NCI-H345 treated with DMSO at 0.1 percent for 48 hours (cell line): Measurements from ENCODE around the gene LARP6.
"Not testable (repeated sequence)": the region's sequence is repeated elsewhere in the genome, so short reads cannot be mapped to it uniquely, and the experiment has no call there.

Source experiments
- DNase-seq: peaks from one replicate; lab custom pipeline; 2025; ENCODE audit not compliant: unreplicated experiment; lab: John Stamatoyannopoulos, UW

LARP6 gene

DNA sequence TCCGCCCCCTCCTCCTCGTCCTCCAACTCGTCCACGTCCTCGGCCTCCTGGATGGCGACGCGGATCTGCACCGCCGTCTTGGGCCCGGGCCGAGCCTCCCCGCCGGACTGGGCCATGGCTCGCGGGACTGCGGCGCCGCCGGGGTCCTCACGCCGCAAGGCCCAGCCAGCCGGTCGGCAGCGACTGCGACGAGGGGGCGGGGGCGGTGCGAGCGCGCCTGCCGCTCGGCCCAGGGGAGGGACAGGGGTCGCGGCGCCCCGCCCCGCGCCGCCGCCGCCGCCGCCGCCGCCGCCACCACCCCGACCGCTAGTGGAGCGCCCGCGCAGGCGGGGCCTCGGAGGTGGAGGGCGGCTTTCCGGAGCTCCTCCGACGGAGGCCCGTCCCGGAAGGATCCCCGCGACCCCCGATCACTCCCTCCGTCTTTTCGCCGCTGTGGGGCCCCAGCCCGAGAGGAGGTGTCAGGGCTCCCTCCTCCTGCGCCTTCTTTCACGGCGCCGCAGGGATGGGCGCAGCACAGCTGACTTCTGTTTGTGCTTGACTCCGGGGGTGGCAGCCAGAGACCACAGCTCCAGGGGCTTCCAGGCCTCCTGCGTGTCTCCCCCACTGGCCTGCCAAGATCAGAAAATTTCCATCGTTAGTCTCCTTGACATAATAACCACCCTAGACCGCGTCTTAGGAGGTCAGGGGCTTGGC is at the start of gene LARP6:
TSS of gene LARP6 (minus strand) at position 185 of the 693 bp plus-strand sequence. CDS start at position 116, 69 bp downstream.
- DNase-seq = peak; percentile 23

DNA sequence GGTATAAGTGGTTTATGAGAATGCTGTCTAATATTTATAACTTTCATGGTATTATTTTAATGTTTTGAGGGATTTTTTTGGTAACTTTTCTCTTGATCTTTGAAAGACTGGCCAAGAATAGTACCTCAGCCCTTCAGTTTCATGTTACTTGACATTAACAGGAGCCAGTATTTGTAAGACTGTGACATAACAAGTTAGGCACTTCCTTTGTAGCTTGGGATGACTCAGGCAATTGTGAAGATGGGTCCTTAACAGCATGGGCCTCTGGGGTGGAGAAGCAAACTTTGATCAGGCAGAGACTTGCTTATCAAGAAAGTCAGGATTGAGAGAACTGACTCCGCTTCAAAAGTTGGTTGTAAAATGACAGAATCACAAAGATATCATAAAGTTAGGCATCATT is 48.1 kb upstream of the LARP6 start:
- DNase-seq = no peak

DNA sequence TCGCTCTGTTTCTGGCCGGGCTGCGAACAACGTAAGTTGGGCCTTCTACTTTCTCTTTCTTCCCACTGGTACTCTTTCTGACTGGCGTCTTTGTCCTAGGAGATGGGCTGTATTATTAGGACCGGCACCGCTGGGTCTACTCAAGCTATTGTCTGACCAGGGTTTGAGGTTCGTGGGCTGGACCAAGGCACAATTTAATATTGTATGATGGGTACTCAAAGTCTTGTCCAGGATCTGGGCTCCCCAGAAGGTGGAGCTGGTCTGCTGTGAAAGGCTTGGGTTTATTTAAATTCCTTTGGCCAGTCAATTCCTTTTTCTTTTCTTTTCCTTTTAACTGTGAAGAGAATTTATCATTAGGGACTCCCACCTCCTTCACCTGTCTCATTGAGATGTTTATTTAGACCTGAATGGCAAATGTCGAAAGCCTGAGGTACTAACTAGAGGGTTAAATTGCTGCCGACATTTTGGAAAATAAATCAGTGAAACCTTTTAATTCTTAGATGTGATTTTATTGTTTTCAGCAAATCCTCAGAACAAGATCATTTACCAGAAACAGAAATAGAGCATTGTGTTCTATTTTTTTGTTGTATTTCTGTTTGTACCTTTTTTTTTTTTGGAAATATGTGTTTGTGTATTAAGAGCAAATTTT is 39.1 kb upstream of the LARP6 start:
- DNase-seq = no peak

DNA sequence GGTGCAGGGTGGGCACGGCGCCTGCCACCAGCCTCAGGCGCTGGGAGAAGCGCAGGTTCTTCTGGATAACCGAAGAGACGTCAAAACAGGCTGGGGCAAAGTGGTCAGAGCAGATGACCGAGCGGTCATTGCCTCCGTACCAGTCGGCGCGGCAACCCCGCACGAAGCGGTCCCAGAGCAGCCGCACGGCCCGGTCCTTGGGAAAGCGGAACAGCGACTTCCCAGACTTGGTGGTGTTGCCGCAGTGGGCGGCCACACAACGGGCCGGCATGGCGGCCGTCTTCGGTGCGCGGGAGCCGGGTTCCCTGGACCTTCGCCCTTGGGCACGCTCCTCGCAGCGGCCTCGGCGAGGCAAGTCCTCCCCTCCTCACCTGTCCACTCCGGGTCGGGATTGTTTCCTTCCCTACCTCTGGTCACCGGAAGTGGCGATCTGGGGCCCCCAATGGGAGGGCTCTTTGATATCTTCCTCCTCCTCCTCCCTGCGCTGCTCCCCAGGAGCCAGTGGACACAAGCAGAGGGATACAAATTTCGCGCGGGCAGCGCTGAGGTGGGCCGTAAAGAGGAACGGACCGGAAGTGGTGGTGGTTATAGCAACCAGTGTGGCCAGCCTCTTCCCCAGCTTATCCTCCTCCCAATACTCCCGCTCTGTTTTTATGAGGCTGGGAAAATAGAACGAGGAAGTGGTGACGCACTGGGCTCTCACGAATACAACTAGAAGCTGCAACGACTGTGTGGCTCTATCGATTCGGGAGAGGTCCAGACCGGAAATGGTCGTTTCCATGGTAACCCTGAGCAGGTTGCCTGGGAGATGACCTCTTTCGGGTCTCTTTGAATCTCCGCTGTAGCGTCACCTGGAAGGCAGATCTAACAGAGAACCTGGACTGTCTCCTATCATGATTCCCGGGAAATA is 38.3 kb upstream of the LARP6 start, which contains the start of the genes LRRC49 and THAP10:
TSS of gene LRRC49 (plus strand) at position 825 of the 910 bp plus-strand sequence. CDS start at position 894, 69 bp downstream.
TSS of gene THAP10 (minus strand) at position 432 of the 910 bp plus-strand sequence. CDS start at position 271, 161 bp downstream.
- DNase-seq = peak; percentile 86

DNA sequence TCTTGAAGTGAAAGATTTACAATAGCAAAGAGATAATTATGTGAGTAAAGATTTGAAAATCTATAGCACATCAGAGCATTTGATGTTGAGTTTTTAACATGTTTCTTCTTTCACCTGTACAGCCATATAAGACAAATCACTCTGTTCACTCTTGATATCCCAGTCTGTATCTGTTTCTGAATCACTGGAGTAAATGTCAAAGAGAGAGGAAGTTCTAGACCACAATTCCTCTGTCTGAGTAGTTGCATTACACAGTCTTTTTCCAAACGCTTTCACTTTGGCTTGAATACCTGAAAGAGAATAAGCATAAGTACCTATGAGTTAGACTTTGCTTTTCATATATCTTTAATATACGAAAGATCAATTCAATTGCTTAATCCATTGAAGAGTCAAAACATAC is 28.4 kb upstream of the LARP6 start:
- DNase-seq = no peak

DNA sequence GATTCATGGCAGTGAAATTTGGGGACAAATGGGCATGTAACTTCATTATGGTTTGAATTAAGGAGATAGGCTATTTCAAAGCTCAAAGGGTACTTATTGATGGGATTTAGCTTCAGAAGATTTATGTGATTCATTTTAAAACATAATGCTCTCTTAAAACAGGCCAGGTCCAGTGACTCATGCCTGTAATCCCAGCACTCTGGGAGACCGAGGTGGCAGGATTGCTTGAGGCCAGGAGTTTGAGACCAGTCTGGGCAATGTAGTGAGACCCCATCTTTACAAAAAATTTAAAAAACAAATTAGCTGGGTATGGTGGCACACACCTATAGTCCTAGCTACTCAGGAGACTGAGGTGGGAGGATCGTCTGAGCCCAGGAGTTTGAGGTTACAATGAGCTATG is 26.8 kb upstream of the LARP6 start:
- no peak for DNase-seq

DNA sequence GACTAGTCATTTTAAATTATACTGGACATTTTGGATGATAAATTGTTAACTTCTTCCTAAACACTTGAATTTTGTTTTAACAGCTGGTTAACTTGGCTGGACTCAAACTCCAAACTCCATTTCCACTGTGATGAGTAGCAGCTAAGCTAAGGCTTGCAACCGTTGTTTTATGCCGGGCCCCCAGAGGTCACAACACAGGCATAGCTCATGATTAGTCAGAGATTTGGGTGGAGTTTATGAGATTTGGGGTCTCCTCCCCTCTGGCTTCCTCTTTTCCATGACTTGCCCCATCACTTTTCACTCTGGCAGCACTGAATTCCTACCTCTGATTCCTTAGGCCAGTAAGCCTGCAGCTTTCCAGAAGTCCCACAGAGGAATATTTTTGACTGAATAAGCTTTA is 25.4 kb upstream of the LARP6 start:
- DNase-seq = no peak

DNA sequence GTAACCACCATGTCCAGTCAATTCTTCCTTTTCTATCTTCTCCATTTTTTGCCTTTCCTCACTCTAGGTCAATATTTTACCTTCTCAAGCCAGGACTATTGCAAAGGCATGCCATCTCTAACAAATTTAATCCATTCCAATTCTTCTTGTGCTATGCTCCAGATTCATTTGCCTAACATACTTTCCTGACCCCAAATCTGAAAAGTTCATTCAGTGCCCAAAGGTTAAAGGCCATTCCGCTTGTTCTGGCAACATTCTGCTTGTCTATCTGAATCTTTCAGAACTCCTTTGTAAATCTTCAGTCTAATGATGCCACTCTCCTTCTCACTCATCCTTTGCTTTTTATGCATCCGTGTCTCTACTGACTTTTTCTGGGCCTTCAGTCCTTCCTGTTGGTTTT is 22.7 kb upstream of the LARP6 start:
- DNase-seq = no peak

DNA sequence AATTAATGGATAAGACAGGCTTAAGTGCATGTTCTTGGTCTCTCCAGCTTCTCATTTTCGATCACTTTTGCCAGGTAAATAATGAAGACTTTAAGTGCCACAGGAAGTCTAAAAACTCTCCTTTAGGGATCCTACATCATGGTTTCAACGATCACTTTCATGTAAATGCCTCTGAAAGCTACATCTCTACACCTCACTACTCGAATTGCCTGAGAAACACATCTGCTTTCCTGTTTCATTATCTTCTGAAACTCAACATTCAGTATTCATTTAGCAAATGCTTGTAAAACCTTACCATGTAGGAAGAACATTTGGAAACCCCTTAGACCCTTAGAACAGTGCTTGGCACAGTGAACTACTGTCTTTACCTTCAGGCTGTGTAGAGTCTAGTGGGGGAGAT is 22.1 kb upstream of the LARP6 start:
- DNase-seq = no peak

DNA sequence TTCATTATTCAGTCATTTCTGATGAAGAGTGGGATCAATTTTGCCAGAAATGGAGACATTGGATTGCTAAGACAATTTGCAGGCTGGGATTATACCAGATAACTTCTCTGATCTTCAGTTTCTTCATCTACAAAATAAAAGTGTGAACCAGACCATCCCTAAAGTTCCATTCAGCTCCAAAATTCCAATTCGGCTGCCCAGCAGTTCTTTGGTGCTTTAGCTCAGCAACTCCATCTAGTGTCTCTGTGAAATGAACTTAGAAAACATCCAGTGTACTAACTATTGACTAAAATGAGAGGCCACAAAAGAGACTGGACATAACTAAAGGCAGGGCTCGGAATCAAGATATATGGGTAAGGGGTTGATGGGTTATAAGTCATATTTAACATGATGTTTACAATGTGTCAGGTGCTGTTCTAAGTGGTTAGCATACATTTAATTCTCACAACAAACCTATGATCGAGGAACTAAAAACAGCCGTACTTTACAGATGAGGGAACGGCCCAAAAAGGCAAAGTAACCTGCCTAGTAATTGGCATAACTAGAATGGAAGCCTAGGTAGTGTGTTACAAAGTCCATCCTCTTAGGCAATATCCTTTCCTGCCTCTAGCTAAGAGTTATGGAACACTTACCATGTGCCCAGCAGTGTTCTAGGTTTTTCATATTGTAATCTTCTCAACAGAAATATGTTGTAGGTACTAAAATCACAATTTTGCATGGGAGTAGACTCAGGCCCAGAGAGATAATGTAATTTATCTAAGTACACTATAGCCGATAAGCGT is 21.2 kb upstream of the LARP6 start:
- no peak for DNase-seq

DNA sequence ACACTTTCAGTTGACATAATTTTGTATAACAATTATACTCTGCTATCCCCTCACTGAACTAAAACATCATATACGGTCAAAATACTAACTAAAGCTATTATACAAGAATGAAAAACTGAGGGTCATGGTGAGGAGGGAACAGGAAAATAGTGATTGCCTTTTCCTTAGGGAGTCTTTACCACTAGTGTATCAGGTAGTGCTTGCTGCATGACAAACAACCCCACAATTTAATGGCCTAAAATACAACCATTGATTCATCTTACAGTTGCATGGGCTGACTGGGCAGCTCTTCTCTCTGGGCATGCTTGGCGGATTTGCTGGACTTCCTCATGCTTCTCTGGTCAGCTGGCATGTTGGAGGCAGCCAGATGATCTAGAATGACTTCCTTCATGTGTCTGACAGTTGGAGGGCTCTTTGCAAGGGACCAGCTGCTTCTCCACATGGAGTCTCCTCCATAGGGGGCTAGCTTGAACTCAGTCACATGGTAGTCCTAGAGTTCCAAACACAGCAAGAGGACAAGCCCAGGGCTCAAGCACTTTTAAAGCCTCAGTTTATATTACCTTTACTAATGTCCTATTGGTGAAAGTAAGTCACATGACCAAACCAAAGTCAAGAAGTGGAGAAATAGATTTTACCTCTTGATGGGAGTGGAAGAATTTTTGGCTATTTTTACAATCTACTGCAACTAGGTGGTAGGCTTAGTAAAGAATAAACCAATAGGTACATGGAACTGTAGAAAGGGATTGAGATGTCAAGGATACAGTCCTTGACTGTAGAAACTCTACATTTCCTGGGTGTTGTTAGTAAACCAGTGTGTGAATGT is 19.5 kb upstream of the LARP6 start:
- no peak for DNase-seq

DNA sequence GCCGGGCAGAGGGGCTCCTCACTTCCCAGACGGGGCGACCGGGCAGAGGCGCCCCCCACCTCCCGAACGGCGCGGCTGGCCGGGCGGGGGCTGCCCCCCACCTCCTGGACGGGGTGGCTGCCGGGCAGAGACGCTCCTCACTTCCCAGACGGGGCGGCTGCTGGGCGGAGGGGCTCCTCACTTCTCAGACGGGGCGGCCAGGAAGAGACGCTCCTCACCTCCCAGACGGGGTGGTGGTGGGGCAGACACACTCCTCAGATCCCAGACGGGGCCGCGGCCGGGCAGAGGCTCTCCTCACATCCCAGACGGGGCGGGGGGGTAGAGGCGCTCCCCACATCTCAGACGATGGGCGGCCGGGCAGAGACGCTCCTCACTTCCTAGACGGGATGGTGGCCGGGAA is 17.5 kb upstream of the LARP6 start:
- not testable (repeated sequence) for DNase-seq

DNA sequence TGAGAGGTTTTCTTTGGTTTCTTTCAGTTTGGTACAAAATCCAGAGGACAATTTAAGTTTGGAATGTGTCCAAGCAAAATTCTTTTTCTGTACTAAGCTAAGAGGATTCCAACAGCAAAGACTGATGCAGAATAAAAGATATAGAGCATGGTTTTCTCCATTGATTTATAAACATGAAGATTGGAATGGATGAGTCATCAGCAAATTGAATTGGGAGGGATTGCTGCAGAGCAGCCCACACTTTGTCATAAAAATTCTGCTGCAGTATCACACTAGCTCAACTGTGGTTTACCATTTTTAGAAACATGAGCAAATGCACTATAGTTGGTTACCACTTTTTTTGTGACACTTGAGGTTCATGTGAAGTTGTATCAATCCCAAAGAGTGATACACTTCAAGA is 16.1 kb upstream of the LARP6 start:
- no peak for DNase-seq

DNA sequence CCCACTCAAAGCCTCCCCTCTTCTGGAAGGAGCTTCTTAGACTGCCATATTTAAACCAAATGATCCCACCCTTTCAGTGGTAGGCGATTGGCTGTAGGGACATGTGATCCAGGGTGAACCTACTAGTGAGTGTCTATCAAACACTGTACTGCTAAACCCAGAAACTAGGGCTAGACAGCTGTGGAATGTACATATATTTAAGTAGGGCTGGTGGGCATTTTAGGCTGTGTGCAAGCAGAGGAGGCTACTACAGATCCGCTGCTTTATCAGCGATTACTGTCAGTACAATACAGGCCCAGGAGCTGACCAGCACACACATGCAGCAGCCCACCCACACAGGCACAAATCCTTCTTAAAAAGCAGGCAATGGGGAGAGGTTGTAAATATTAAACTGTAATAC is 15.4 kb upstream of the LARP6 start:
- no peak for DNase-seq

DNA sequence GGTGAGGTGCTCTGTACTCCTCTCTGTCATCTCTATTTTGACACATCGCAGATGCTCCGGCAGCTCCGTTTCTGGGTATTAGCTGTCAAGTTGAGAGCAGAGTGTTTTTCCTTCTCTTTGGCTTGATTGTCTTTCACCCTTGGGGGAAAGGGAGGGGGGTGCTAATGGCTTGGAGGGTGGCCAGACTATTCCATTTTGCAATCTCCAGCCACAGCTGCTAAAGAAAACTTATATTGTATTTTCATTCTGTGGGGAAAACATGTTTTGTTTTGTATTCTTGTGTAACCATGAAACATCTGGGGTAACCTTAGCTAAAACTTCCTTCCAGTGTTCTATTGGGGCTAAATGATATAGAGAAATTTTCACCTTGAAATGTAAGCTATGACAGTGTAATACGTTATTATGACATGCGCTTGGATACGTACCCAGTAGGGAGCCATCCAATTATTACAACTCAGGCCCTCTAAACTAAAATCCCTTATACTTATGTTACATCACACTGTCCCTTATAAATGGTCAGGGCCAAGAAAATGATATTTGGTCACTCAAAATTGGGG is 14.0 kb upstream of the LARP6 start:
- DNase-seq = no peak

DNA sequence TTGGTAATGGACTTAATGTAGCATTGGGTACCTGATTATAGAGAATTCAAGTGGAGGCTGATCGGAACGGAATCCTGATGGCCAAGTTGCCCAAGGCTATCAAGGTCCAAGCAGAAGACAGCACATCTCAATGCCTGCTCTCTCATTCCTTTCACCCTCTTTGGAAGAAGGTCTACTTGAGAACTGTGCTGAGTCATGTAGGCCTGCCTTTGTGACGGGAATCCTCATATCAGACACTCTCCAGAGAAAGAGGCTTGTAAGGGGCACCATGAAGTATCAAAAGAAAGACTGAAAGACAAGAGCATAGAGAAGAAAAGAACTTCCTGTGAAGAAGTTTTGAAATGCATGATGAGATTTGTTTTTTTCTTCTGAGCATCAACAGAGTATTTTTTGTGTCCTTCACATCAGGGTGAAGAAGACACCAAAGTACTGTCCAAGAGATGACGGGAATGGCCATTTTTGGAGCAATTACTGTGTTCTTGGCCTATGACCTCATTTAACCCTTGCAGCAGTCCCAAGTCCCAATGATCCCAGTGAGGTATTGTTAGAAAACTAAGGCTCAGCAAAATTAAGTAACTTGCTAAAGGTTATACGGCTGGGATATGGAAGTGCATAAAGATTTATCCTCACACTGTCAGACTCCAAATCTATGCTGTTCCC is 13.2 kb upstream of the LARP6 start:
- no peak for DNase-seq

DNA sequence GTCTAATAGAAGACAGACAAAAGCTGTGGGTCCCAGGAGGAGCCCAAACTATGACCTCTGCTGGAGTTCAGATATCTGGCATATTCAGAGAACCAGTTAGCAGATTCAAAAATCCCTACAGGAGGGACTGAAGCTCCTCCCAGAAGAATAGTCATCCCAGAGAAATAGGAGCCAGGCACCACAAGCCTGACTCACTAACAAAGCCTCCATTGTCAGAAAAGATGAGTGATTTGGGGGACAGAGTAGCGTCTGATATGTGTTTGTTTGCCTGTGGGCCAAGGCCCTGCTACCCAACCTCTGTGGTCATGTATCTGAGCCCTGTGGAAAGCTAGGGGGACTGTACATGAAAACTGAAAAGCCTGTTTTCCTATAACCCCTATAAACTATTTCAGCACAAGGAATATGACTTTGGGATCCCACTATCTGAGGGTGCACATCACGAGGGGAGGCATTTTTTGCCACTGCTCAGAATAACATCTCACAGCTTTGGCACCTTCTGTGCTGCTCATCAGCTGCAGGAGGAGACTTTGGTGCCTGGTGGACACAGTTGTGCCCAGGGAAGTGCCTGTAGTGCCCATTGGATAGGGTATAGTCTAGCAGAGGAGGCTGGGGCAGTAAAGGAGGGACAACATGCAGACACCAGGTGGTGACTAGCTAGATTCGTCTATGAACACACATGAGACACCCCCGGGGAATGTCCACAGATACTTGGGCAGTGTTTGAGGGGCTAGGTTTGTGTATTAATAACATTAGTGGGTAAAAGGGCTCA is 9.7 kb upstream of the LARP6 start:
- DNase-seq = no peak

DNA sequence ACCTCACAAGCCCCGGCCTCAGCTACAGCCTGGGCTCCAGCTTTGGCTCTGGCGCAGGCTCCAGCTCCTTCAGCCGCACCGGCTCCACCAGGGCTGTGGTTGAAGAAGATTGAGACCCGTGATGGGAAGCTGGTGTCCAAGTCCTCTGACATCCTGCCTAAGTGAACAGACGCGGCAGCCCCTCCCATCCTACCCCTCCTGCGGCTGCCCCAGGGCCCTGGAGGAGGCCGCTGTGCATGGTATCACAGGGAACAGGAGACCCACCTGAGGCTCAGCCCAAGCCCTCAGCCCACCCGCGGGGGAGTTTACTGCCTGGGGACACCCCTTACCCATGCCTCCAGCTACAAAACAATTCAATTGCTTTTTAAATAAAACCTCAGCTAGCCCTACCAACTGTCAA is 6.0 kb upstream of the LARP6 start:
- no peak for DNase-seq
